Chondrocyte (in vitro differentiated cells): Measurements from ENCODE around the gene DERA. TPM values are rescaled to one million over a fixed set of nuclear protein-coding genes. Genes with fewer than 3 reads are reported as not detected.
A peak's percentile ranks its signal among the peaks of the same experiment; 100 is the strongest.
"Not testable (repeated sequence)": the region's sequence is repeated elsewhere in the genome, so short reads cannot be mapped to it uniquely, and the experiment has no call there.

Experiments used
- DNase-seq: peaks from one replicate; pipeline ENCODE4 v3.0.0; 2021; ENCODE audit warnings: mixed read lengths, low spot score
- H3K27ac Mint-ChIP-seq: one replicate; pipeline ENCODE4 v1.8.0; 2021; ENCODE audit warnings: mild to moderate bottlenecking, moderate library complexity, mixed read lengths; ENCODE audit not compliant: unreplicated experiment
- H3K27me3 Mint-ChIP-seq: 2 replicates; pipeline ENCODE4 v1.8.0; 2021; ENCODE audit warnings: low read depth, mixed read lengths
- H3K36me3 Mint-ChIP-seq: 2 replicates; pipeline ENCODE4 v1.8.0; 2021; ENCODE audit warnings: low read depth, mixed read lengths
- H3K4me1 Mint-ChIP-seq: 2 replicates; pipeline ENCODE4 v1.8.0; 2021; ENCODE audit warnings: low read depth, mild to moderate bottlenecking, mixed read lengths
- H3K4me3 Mint-ChIP-seq: one replicate; pipeline ENCODE4 v1.8.0; 2021; ENCODE audit warnings: mild to moderate bottlenecking, moderate library complexity, mixed read lengths; ENCODE audit not compliant: unreplicated experiment
- H3K9me3 Mint-ChIP-seq: 2 replicates; pipeline ENCODE4 v1.8.0; 2021; ENCODE audit warnings: low read depth, mixed read lengths
- CTCF ChIP-seq: fragments of 200-600 bp; sonication (generic); IDR thresholded peaks from 2 replicates; pipeline ENCODE4 v1.5.0; 2021; ENCODE audit warnings: antibody characterized with exemption, mild to moderate bottlenecking, moderate library complexity
- total RNA-seq: library from RNA; stranded (reverse); gene quantifications from 3 replicates; pipeline ENCODE4 v1.2.1, GENCODE V29; 2021

DERA gene
- total RNA-seq, 1 donor from 2014 or later = 15.5 TPM

- H3K36me3 Mint-ChIP-seq = peaks cover 19% of the 10 kb centered on the region
- no peaks in the 10 kb centered on the region for H3K9me3 Mint-ChIP-seq
- DNase-seq = no peak
- TF ChIP-seq CTCF = no peak
- peaks cover under 1% of the 10 kb centered on the region for H3K4me1 Mint-ChIP-seq
- no peak overlapping the region for H3K4me3 Mint-ChIP-seq
- no peak overlapping the region for H3K27ac Mint-ChIP-seq
- no peaks in the 10 kb centered on the region for H3K27me3 Mint-ChIP-seq
Measured at GRCh38 chr12:15904378-15904920, 6.7 kb upstream of the DERA start.

DNA sequence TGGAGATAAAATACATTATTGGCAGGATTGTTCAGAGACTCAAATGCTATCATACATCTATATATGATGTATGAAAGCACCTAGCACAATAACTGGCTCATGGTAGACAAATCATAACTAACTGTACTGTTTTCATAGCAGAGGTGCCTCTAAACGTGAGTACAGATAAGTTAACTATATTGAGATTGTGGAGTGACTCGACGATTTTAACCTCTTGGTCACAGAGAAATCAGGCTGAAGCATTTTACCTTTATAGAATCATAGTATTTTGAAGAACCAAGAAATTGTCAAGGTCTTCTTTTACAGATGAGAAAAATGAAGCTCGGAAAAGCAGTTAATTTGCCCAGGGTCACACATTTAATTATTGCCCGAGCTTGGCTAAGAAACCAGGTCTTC is 666 bp upstream of the DERA start:
- no peaks in the 10 kb centered on the region for H3K9me3 Mint-ChIP-seq
- no peak overlapping the region for H3K4me3 Mint-ChIP-seq
- no peak for TF ChIP-seq CTCF
- H3K36me3 Mint-ChIP-seq = no peaks in the 10 kb centered on the region
- DNase-seq = no peak
- H3K27me3 Mint-ChIP-seq = no peaks in the 10 kb centered on the region
- H3K27ac Mint-ChIP-seq = peak overlapping the region; percentile 76
- H3K4me1 Mint-ChIP-seq = peaks cover 23% of the 10 kb centered on the region

DNA sequence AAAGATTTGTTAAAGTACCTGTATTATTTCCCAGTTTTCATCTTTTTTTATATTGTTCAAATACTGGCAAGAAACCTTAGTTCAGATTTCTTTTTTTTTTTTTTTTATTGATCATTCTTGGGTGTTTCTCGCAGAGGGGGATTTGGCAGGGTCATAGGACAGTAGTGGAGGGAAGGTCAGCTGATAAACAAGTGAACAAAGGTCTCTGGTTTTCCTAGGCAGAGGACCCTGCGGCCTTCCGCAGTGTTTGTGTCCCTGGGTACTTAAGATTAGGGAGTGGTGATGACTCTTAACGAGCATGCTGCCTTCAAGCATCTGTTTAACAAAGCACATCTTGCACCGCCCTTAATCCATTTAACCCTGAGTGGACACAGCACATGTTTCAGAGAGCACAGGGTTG is 799 bp downstream of the DERA start:
- DNase-seq, H3K27me3 Mint-ChIP-seq, H3K36me3 Mint-ChIP-seq, H3K9me3 Mint-ChIP-seq: not testable (repeated sequence)
- Mint-ChIP-seq H3K27ac (peak overlapping the region; percentile 89), H3K4me3 (peak overlapping the region; percentile 84), H3K4me1 (peaks cover 23% of the 10 kb centered on the region)

- H3K4me3 Mint-ChIP-seq, H3K9me3 Mint-ChIP-seq, H3K27me3 Mint-ChIP-seq, H3K36me3 Mint-ChIP-seq, DNase-seq, H3K27ac Mint-ChIP-seq: not testable (repeated sequence)
- H3K4me1 Mint-ChIP-seq = peaks cover 23% of the 10 kb centered on the region
Measured at GRCh38 chr12:15914131-15914530, 3.0 kb downstream of the DERA start.

DNA sequence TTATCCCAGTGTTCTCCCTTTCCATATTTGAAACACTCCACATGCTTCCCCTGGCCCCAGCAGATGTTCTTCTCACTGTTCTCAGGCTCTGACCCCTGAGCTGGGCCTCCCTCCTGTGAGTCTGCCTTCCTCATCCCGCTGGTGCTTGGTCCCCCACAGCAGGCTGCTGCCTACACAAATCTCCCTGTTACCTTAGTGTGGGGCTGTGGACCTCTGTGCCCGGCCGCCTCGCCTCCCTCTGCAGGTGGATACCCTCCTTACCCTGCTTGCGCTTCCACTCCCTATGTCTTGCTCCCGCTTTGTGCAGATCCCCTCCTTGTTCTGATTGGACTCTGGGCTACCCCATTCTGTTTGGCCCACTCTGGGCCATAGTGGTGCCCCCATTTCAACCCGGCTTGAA is 6.9 kb downstream of the DERA start:
- Mint-ChIP-seq H3K4me1 (no peaks in the 10 kb centered on the region), H3K36me3 (peaks cover 4% of the 10 kb centered on the region), H3K4me3 (no peak overlapping the region), H3K27ac (no peak overlapping the region), H3K27me3 (no peaks in the 10 kb centered on the region), H3K9me3 (no peaks in the 10 kb centered on the region)
- no peak for DNase-seq
- TF ChIP-seq CTCF = no peak

GRCh38 chr12:15919418-15919817 is 8.3 kb downstream of the DERA start:
- no peak overlapping the region for H3K27ac Mint-ChIP-seq
- H3K9me3 Mint-ChIP-seq = no peaks in the 10 kb centered on the region
- DNase-seq = no peak
- H3K36me3 Mint-ChIP-seq = peaks cover 4% of the 10 kb centered on the region
- H3K4me1 Mint-ChIP-seq = no peaks in the 10 kb centered on the region
- no peak overlapping the region for H3K4me3 Mint-ChIP-seq
- H3K27me3 Mint-ChIP-seq = no peaks in the 10 kb centered on the region
- no peak for TF ChIP-seq CTCF
